ENCODE measurements around the gene ATP1B1.
"Not testable (repeated sequence)": the region's sequence is repeated elsewhere in the genome, so short reads cannot be mapped to it uniquely, and the experiment has no call there.

Gene ATP1B1

GRCh38 chr1:169143984-169144383, 37.5 kb downstream of the ATP1B1 start:
- no peak for DNase-seq (ENCODE audit: low read depth)

- no peak for DNase-seq (ENCODE audit: low read depth)
Observed at GRCh38 chr1:169144941-169145626, 38.6 kb downstream of the ATP1B1 start.

- DNase-seq (ENCODE audit: low read depth): no peak
Observed at GRCh38 chr1:169146576-169147214, 40.2 kb downstream of the ATP1B1 start.

GRCh38 chr1:169148472-169149252, 42.2 kb downstream of the ATP1B1 start:
- DNase-seq (ENCODE audit: low read depth): no peak

GRCh38 chr1:169149555-169150286, 43.2 kb downstream of the ATP1B1 start:
- DNase-seq (ENCODE audit: low read depth): no peak

GRCh38 chr1:169150641-169151337, 44.3 kb downstream of the ATP1B1 start:
- DNase-seq (ENCODE audit: low read depth): no peak

- no peak for DNase-seq (ENCODE audit: low read depth)
Observed at GRCh38 chr1:169151338-169151837, 44.9 kb downstream of the ATP1B1 start.

GRCh38 chr1:169155675-169156074, 49.2 kb downstream of the ATP1B1 start:
- no peak for DNase-seq (ENCODE audit: low read depth)

GRCh38 chr1:169156580-169156979, 50.1 kb downstream of the ATP1B1 start:
- DNase-seq (ENCODE audit: low read depth): no peak

- no peak for DNase-seq (ENCODE audit: low read depth)
Observed at GRCh38 chr1:169160845-169161495, 54.5 kb downstream of the ATP1B1 start.

- DNase-seq (ENCODE audit: low read depth): no peak
Observed at GRCh38 chr1:169161496-169162194, 55.2 kb downstream of the ATP1B1 start.

- no peak for DNase-seq (ENCODE audit: low read depth)
Observed at GRCh38 chr1:169163059-169163458, 56.6 kb downstream of the ATP1B1 start.

- DNase-seq (ENCODE audit: low read depth): no peak
Observed at GRCh38 chr1:169175461-169175860, 69.0 kb downstream of the ATP1B1 start.

- DNase-seq (ENCODE audit: low read depth): not testable (repeated sequence)
Observed at GRCh38 chr1:169179431-169179830, 72.9 kb downstream of the ATP1B1 start.

GRCh38 chr1:169180174-169180573, 73.7 kb downstream of the ATP1B1 start:
- DNase-seq (ENCODE audit: low read depth): no peak

Measured in stimulated activated CD8-positive, alpha-beta memory T cell treated with anti-CD3 and anti-CD28 coated beads, Interleukin-12 subunit alpha, Interleukin-12 subunit beta, amount 100 ng/mL, for 4 hours (primary cell).